ENCODE measurements around the gene BCAP31. TPM values are rescaled to one million over a fixed set of nuclear protein-coding genes. Genes with fewer than 3 reads are reported as not detected.
"Not testable (repeated sequence)": the region's sequence is repeated elsewhere in the genome, so short reads cannot be mapped to it uniquely, and the experiment has no call there.

The BCAP31 gene
- total and polyA plus RNA-seq, 7 experiments from 2014 or later: 80.2 to 329 (median 118) TPM

DNA sequence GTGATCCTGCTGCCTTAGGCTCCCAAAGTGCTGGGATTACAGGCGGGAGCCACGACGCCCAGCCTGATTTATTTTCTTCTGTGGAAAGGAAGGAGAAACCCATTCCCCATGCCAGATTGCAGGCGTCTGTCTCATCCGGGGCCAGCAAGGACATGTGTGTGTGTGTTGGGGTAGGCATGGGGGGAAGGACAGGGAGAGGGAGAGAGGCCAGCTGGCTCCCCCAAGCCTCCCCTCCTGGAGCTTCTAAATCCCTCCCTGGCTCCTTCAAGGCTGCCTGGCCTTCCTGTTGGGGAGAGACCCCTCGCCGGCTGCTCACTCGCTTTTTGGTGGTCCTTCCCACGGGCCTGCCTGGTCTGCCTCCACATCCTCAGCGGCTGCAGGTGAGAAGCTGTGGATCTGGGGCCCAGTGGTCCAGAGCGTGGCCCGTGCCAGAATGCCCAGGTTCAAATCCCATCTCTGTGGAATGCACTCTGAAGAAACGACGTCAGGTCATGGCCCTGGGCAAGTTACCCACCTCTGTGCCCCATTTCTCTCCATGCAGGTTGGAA, 38.5 kb upstream of the BCAP31 start:
- Histone ChIP-seq H3K9me3 (ENCODE audit: control insufficient read depth in 2 of 3, low read length in 3 of 3) (no peaks in the 10 kb centered on the region), H3K4me3 (ENCODE audit: low read length) (no peak overlapping the region), H3K36me3 (ENCODE audit: control insufficient read depth in 2 of 3, insufficient read depth in 3 of 3, low read length in 3 of 3) (no peaks in the 10 kb centered on the region), H3K27me3 (ENCODE audit: control insufficient read depth in 2 of 2, insufficient read depth in 2 of 2, low read length in 2 of 2) (no peaks in the 10 kb centered on the region), H3K27ac (ENCODE audit: low read depth, low read length) (no peak overlapping the region), H3K4me1 (ENCODE audit: control insufficient read depth in 2 of 2, insufficient read depth in 2 of 2, low read length in 2 of 2) (no peaks in the 10 kb centered on the region)
- Mint-ChIP-seq H3K4me3 (no peak overlapping the region), H3K9me3 (no peaks in the 10 kb centered on the region), H3K27ac (no peak overlapping the region), H3K4me1 (peaks cover 0 to 7% (median 5%) of the 10 kb centered on the region in 7 donors), H3K27me3 (peaks cover 0 to 5% (median 0%) of the 10 kb centered on the region in 5 donors), H3K36me3 (no peaks in the 10 kb centered on the region)
- POLR2A ChIA-PET: interaction anchor here (0.7 kb wide), 1 partner anchor 190 kb away, joined by 3 read pairs; no protein-coding TSS in a partner anchor
- ATAC-seq (no peak), DNase-seq (no peak)
- intact Hi-C loops (cut with micrococcal nuclease): loop anchor here (5.0 to 10.0 kb wide), 2 partner anchors 140 to 292 kb away; partner anchors contain the start of gene AVPR2 (in 1 of the 2)
- CTCF ChIA-PET: interaction anchor here (0.6 to 2.3 kb wide), 6 partner anchors 9 to 258 kb away, joined by 3 to 8 read pairs (median 6); no protein-coding TSS in a partner anchor

- Mint-ChIP-seq H3K27me3 (peaks cover 0 to 11% (median 0%) of the 10 kb centered on the region in 5 donors), H3K4me3 (no peak overlapping the region), H3K27ac (no peak overlapping the region), H3K4me1 (peaks cover 0 to 7% (median 5%) of the 10 kb centered on the region in 7 donors), H3K9me3 (no peaks in the 10 kb centered on the region), H3K36me3 (no peaks in the 10 kb centered on the region)
- ChIA-PET CTCF (interaction anchor here (0.6 kb wide), 1 partner anchor 259 kb away, joined by 4 read pairs; no protein-coding TSS in a partner anchor), POLR2A (interaction anchor here (0.7 kb wide), 1 partner anchor 47 kb away, joined by 3 read pairs; no protein-coding TSS in a partner anchor)
- intact Hi-C loops (cut with micrococcal nuclease): loop anchor here (5.0 to 10.0 kb wide), 2 partner anchors 140 to 293 kb away; partner anchors contain the start of gene AVPR2 (in 1 of the 2)
- Histone ChIP-seq H3K27ac (ENCODE audit: low read depth, low read length) (no peak overlapping the region), H3K27me3 (ENCODE audit: control insufficient read depth in 2 of 2, insufficient read depth in 2 of 2, low read length in 2 of 2) (no peaks in the 10 kb centered on the region), H3K9me3 (ENCODE audit: control insufficient read depth in 2 of 3, low read length in 3 of 3) (no peaks in the 10 kb centered on the region), H3K36me3 (ENCODE audit: control insufficient read depth in 2 of 3, insufficient read depth in 3 of 3, low read length in 3 of 3) (no peaks in the 10 kb centered on the region), H3K4me3 (ENCODE audit: low read length) (no peak overlapping the region), H3K4me1 (ENCODE audit: control insufficient read depth in 2 of 2, insufficient read depth in 2 of 2, low read length in 2 of 2) (no peaks in the 10 kb centered on the region)
- ATAC-seq (no peak), DNase-seq (no peak)
Measured at GRCh38 chrX:153761863-153762262, 37.7 kb upstream of the BCAP31 start.

DNA sequence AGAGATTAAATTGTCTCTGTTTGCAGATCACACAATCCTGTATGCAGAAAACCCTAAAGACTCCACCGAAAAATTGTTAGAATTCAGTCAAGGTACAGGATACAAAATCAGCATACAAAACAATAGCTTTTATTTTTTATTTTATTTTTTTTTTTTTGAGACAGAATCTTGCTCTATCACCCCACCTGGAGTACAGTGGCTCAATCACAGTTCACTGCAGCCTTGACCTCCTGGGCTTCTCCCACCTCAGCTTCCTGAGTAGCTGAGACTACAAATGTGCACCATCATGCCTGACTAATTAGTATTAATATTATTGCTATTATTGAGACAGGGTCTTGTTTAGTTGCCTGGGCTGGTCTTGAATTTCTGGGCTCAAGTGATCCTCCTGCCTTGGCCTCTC, 30.9 kb upstream of the BCAP31 start:
- DNase-seq: no peak
- Histone ChIP-seq H3K4me1 (ENCODE audit: control insufficient read depth in 2 of 2, insufficient read depth in 2 of 2, low read length in 2 of 2) (no peaks in the 10 kb centered on the region), H3K27ac (ENCODE audit: low read depth, low read length) (no peak overlapping the region), H3K4me3 (ENCODE audit: low read length) (no peak overlapping the region), H3K36me3 (ENCODE audit: control insufficient read depth in 2 of 3, insufficient read depth in 3 of 3, low read length in 3 of 3) (no peaks in the 10 kb centered on the region), H3K27me3 (ENCODE audit: control insufficient read depth in 2 of 2, insufficient read depth in 2 of 2, low read length in 2 of 2) (no peaks in the 10 kb centered on the region), H3K9me3 (ENCODE audit: control insufficient read depth in 2 of 3, low read length in 3 of 3) (no peaks in the 10 kb centered on the region)
- no peak for ATAC-seq
- Mint-ChIP-seq H3K27me3 (peaks cover 0 to 13% (median 0%) of the 10 kb centered on the region in 5 donors), H3K4me1 (no peaks in the 10 kb centered on the region), H3K4me3 (no peak overlapping the region), H3K9me3 (peaks cover 0 to 4% (median 0%) of the 10 kb centered on the region in 11 donors), H3K36me3 (no peaks in the 10 kb centered on the region), H3K27ac (no peak overlapping the region)
- ChIA-PET CTCF (interaction anchor here (1.1 kb wide), 1 partner anchor 193 kb away, joined by 4 read pairs; no protein-coding TSS in a partner anchor), POLR2A (no interaction called here)
- intact Hi-C loops (cut with micrococcal nuclease): no loop called here

- DNase-seq (no peak), ATAC-seq (no peak)
- Histone ChIP-seq H3K4me3 (ENCODE audit: low read length) (no peak overlapping the region), H3K4me1 (ENCODE audit: control insufficient read depth in 2 of 2, insufficient read depth in 2 of 2, low read length in 2 of 2) (no peaks in the 10 kb centered on the region), H3K27ac (ENCODE audit: low read depth, low read length) (no peak overlapping the region), H3K9me3 (ENCODE audit: control insufficient read depth in 2 of 3, low read length in 3 of 3) (no peaks in the 10 kb centered on the region), H3K36me3 (ENCODE audit: control insufficient read depth in 2 of 3, insufficient read depth in 3 of 3, low read length in 3 of 3) (no peaks in the 10 kb centered on the region), H3K27me3 (ENCODE audit: control insufficient read depth in 2 of 2, insufficient read depth in 2 of 2, low read length in 2 of 2) (no peaks in the 10 kb centered on the region)
- Mint-ChIP-seq H3K27me3 (peaks cover 0 to 14% (median 3%) of the 10 kb centered on the region in 5 donors), H3K27ac (no peak overlapping the region), H3K36me3 (no peaks in the 10 kb centered on the region), H3K4me1 (no peaks in the 10 kb centered on the region), H3K9me3 (no peaks in the 10 kb centered on the region), H3K4me3 (no peak overlapping the region)
- ChIA-PET POLR2A (no interaction called here), CTCF (no interaction called here)
- intact Hi-C loops (cut with micrococcal nuclease): no loop called here
Measured at GRCh38 chrX:153750127-153750774, 26.1 kb upstream of the BCAP31 start.

- DNase-seq, H3K36me3 Mint-ChIP-seq: not testable (repeated sequence)
- CTCF ChIA-PET: interaction anchor here (1.1 kb wide), 1 partner anchor 198 kb away, joined by 5 read pairs; no protein-coding TSS in a partner anchor
Measured at GRCh38 chrX:153749017-153749416, 24.8 kb upstream of the BCAP31 start.

GRCh38 chrX:153746991-153747390, 22.8 kb upstream of the BCAP31 start:
- H3K4me3 Mint-ChIP-seq; ATAC-seq; H3K4me3 ChIP-seq (ENCODE audit: low read length); H3K36me3 ChIP-seq (ENCODE audit: control insufficient read depth in 2 of 3, insufficient read depth in 3 of 3, low read length in 3 of 3); H3K36me3 Mint-ChIP-seq; H3K9me3 ChIP-seq (ENCODE audit: control insufficient read depth in 2 of 3, low read length in 3 of 3); H3K27ac Mint-ChIP-seq; intact Hi-C loops (cut with micrococcal nuclease); H3K9me3 Mint-ChIP-seq; POLR2A ChIA-PET; H3K27me3 ChIP-seq (ENCODE audit: control insufficient read depth in 2 of 2, insufficient read depth in 2 of 2, low read length in 2 of 2); DNase-seq; H3K27ac ChIP-seq (ENCODE audit: low read depth, low read length); CTCF ChIA-PET; H3K4me1 Mint-ChIP-seq; H3K4me1 ChIP-seq (ENCODE audit: control insufficient read depth in 2 of 2, insufficient read depth in 2 of 2, low read length in 2 of 2): not testable (repeated sequence)
- peaks cover 0 to 14% (median 3%) of the 10 kb centered on the region in 5 donors for H3K27me3 Mint-ChIP-seq

More at GRCh38 chrX:153749017-153749416, 24.8 kb upstream of the BCAP31 start:
- H3K27ac Mint-ChIP-seq; H3K4me1 ChIP-seq (ENCODE audit: control insufficient read depth in 2 of 2, insufficient read depth in 2 of 2, low read length in 2 of 2); intact Hi-C loops (cut with micrococcal nuclease); H3K9me3 ChIP-seq (ENCODE audit: control insufficient read depth in 2 of 3, low read length in 3 of 3); H3K4me1 Mint-ChIP-seq; ATAC-seq; H3K4me3 ChIP-seq (ENCODE audit: low read length); H3K4me3 Mint-ChIP-seq; H3K27ac ChIP-seq (ENCODE audit: low read depth, low read length); H3K36me3 ChIP-seq (ENCODE audit: control insufficient read depth in 2 of 3, insufficient read depth in 3 of 3, low read length in 3 of 3); H3K27me3 ChIP-seq (ENCODE audit: control insufficient read depth in 2 of 2, insufficient read depth in 2 of 2, low read length in 2 of 2); H3K9me3 Mint-ChIP-seq; POLR2A ChIA-PET: not testable (repeated sequence)
- peaks cover 0 to 14% (median 3%) of the 10 kb centered on the region in 5 donors for H3K27me3 Mint-ChIP-seq
